CD4-positive, alpha-beta memory T cell (primary cell): ENCODE measurements around the gene TCTN1. TPM values are rescaled to one million over a fixed set of nuclear protein-coding genes. Genes with fewer than 3 reads are reported as not detected.
A peak's percentile ranks its signal among the peaks of the same experiment; 100 is the strongest.
"Not testable (repeated sequence)": the region's sequence is repeated elsewhere in the genome, so short reads cannot be mapped to it uniquely, and the experiment has no call there.

ENCODE experiments used
- CTCF ChIA-PET: fragments of 350-600 bp; sonication (Branson Sonifier 250); formaldehyde crosslinking; loops from one replicate; lab custom pipeline; 2021; ENCODE audit warnings: inconsistent platforms; ENCODE audit not compliant: partially characterized antibody; lab: Charles Lee
- POLR2A ChIA-PET: fragments of 350-600 bp; sonication (Branson Sonifier 250); formaldehyde crosslinking; loops from one replicate; lab custom pipeline; 2021; ENCODE audit not compliant: partially characterized antibody; lab: Charles Lee
- DNase-seq, 5 donors: peaks; one replicate each; pipeline versions ENCODE4 v3.0.0 to v3.0.0-alpha.2; 2020 to 2022; ENCODE audit warnings: mixed read lengths in 1 of 5
- H3K27ac ChIP-seq: one replicate; pipeline ENCODE4 v1.7.0; 2013; ENCODE audit warnings: low read depth, low read length
- H3K27me3 ChIP-seq: 2 replicates; pipeline ENCODE4 v1.7.0; 2013; ENCODE audit warnings: mild to moderate bottlenecking, low read length, moderate library complexity; ENCODE audit not compliant: insufficient read depth
- H3K36me3 ChIP-seq: 2 replicates; pipeline ENCODE4 v1.7.0; 2013; ENCODE audit warnings: mild to moderate bottlenecking, low read length, moderate library complexity; ENCODE audit not compliant: insufficient read depth
- H3K4me1 ChIP-seq: 2 replicates; pipeline ENCODE4 v1.7.0; 2013; ENCODE audit warnings: mild to moderate bottlenecking, low read length, moderate library complexity; ENCODE audit not compliant: insufficient read depth
- H3K4me3 ChIP-seq, 2 donors: one replicate each; pipeline ENCODE4 v1.7.0; 2013; ENCODE audit warnings: low read length in 2 of 2, mild to moderate bottlenecking in 1 of 2
- H3K9me3 ChIP-seq, 2 donors: one replicate each; pipeline ENCODE4 v1.7.0; 2013; ENCODE audit warnings: low read length in 2 of 2, control low read depth in 1 of 2; ENCODE audit not compliant: control insufficient read depth in 1 of 2
- H3K27ac Mint-ChIP-seq, 7 donors: one replicate each; pipeline ENCODE4 v1.8.0; 2020 to 2021; ENCODE audit warnings: mixed read lengths in 7 of 7, mild to moderate bottlenecking in 6 of 7, inconsistent platforms in 3 of 7, moderate library complexity in 3 of 7
- H3K27me3 Mint-ChIP-seq, 2 donors: one replicate each; pipeline ENCODE4 v1.8.0; 2020 to 2021; ENCODE audit warnings: mixed read lengths in 2 of 2
- H3K36me3 Mint-ChIP-seq, 2 donors: one replicate each; pipeline ENCODE4 v1.8.0; 2020 to 2021; ENCODE audit warnings: mixed read lengths in 2 of 2, inconsistent platforms in 1 of 2, mild to moderate bottlenecking in 1 of 2
- H3K4me1 Mint-ChIP-seq, 4 donors: one replicate each; pipeline ENCODE4 v1.8.0; 2020 to 2021; ENCODE audit warnings: mixed read lengths in 4 of 4, mild to moderate bottlenecking in 1 of 4
- H3K4me3 Mint-ChIP-seq, 8 donors: one replicate each; pipeline ENCODE4 v1.8.0; 2020 to 2021; ENCODE audit warnings: mixed read lengths in 8 of 8, mild to moderate bottlenecking in 7 of 8, moderate library complexity in 6 of 8, inconsistent platforms in 3 of 8
- H3K9me3 Mint-ChIP-seq, 8 donors: one replicate each; pipeline ENCODE4 v1.8.0; 2020 to 2021; ENCODE audit warnings: mixed read lengths in 8 of 8, mild to moderate bottlenecking in 5 of 8, inconsistent platforms in 3 of 8, moderate library complexity in 1 of 8
- intact Hi-C: fragments of 100-400 bp; cut with micrococcal nuclease; formaldehyde crosslinking; loops from one replicate; pipeline ENCODE4 v1.15.1; 2023
- polyA plus RNA-seq, 2 donors: library from polyadenylated mRNA; unstranded; fragments of 300-500 nt; fragmentation: Illumina TruSeq; gene quantifications; one replicate each; pipeline ENCODE4 v1.2.3, GENCODE V29; 2021
- total RNA-seq, 2 experiments: library from RNA; stranded (reverse); gene quantifications; one replicate each; pipeline ENCODE4 v1.2.3, GENCODE V29; 2021

TCTN1 gene
- total and polyA plus RNA-seq, 4 experiments from 2014 or later = 5.8 to 7.7 (median 6.0) TPM

GRCh38 chr12:110592919-110593318 lies 21.0 kb upstream of the TCTN1 start:
- H3K9me3 ChIP-seq, H3K4me3 ChIP-seq, DNase-seq, H3K36me3 ChIP-seq, H3K36me3 Mint-ChIP-seq, intact Hi-C loops, H3K27me3 ChIP-seq, H3K4me3 Mint-ChIP-seq, H3K27me3 Mint-ChIP-seq, H3K9me3 Mint-ChIP-seq, H3K27ac ChIP-seq: not testable (repeated sequence)
- POLR2A ChIA-PET = interaction anchor here (1.4 to 1.5 kb wide), 2 partner anchors 31 to 90 kb away, joined by 4 to 8 read pairs; partner anchors contain the start of genes RAD9B and VPS29
- peaks cover 20% of the 10 kb centered on the region for H3K4me1 ChIP-seq
- Mint-ChIP-seq H3K27ac (peak overlapping the region in 3 of 7 donors; percentile 14 to 46 (median 22)), H3K4me1 (peaks cover 13 to 25% (median 23%) of the 10 kb centered on the region in 4 donors)
- CTCF ChIA-PET = interaction anchor here (0.7 to 9.3 kb wide), 4 partner anchors 9 to 40 kb away, joined by 3 to 107 read pairs (median 24); no protein-coding TSS in a partner anchor

- intact Hi-C loops = no loop called here
- no peak overlapping the region for H3K4me3 Mint-ChIP-seq
- Histone ChIP-seq H3K9me3 (no peaks in the 10 kb centered on the region), H3K4me3 (no peak overlapping the region), H3K4me1 (no peaks in the 10 kb centered on the region), H3K36me3 (no peaks in the 10 kb centered on the region), H3K27me3 (no peaks in the 10 kb centered on the region), H3K27ac (no peak overlapping the region)
- H3K27me3 Mint-ChIP-seq = no peaks in the 10 kb centered on the region
- no peaks in the 10 kb centered on the region for H3K9me3 Mint-ChIP-seq
- ChIA-PET POLR2A (interaction anchor here (1.0 kb wide), 1 partner anchor 8 kb away, joined by 3 read pairs; no protein-coding TSS in a partner anchor), CTCF (interaction anchor here (0.7 to 8.6 kb wide), 7 partner anchors 10 to 147 kb away, joined by 4 to 282 read pairs (median 102); partner anchors contain the start of gene ARPC3)
- H3K36me3 Mint-ChIP-seq = no peaks in the 10 kb centered on the region
- no peak for DNase-seq
- peaks cover 4 to 11% (median 8%) of the 10 kb centered on the region in 4 donors for H3K4me1 Mint-ChIP-seq
- no peak overlapping the region for H3K27ac Mint-ChIP-seq
These were observed 16.0 kb upstream of the TCTN1 start for GRCh38 chr12:110597885-110598284.

- POLR2A ChIA-PET = interaction anchor here (0.6 to 4.3 kb wide), 3 partner anchors 11 to 46 kb away, joined by 3 to 34 read pairs (median 7); no protein-coding TSS in a partner anchor
- no peak overlapping the region for H3K27ac ChIP-seq
- H3K9me3 Mint-ChIP-seq = no peaks in the 10 kb centered on the region
These were observed 14.6 kb upstream of the TCTN1 start for GRCh38 chr12:110599334-110599733.

GRCh38 chr12:110600254-110600653 lies 13.7 kb upstream of the TCTN1 start:
- no peaks in the 10 kb centered on the region for H3K27me3 ChIP-seq
- H3K4me3 Mint-ChIP-seq = no peak overlapping the region
- no peak overlapping the region for H3K27ac ChIP-seq

More at GRCh38 chr12:110599334-110599733, 14.6 kb upstream of the TCTN1 start:
- no peaks in the 10 kb centered on the region for H3K9me3 ChIP-seq
- H3K27me3 ChIP-seq = no peaks in the 10 kb centered on the region
- no peak overlapping the region for H3K4me3 ChIP-seq
- Mint-ChIP-seq H3K4me1 (peaks cover 4 to 11% (median 8%) of the 10 kb centered on the region in 4 donors), H3K27ac (no peak overlapping the region), H3K4me3 (no peak overlapping the region), H3K36me3 (no peaks in the 10 kb centered on the region), H3K27me3 (no peaks in the 10 kb centered on the region)
- H3K36me3 ChIP-seq = no peaks in the 10 kb centered on the region
- intact Hi-C loops = no loop called here
- no peaks in the 10 kb centered on the region for H3K4me1 ChIP-seq
- DNase-seq = no peak
- CTCF ChIA-PET = interaction anchor here (0.9 to 8.6 kb wide), 19 partner anchors 11 to 498 kb away, joined by 3 to 282 read pairs (median 35); partner anchors contain the start of genes ARPC3, FAM216A, GPN3 and TCTN1

GRCh38 chr12:110602085-110602814 lies 11.7 kb upstream of the TCTN1 start:
- H3K4me1 ChIP-seq, H3K36me3 Mint-ChIP-seq, H3K9me3 Mint-ChIP-seq, H3K27me3 ChIP-seq, H3K4me3 ChIP-seq, H3K27ac ChIP-seq, H3K9me3 ChIP-seq, H3K36me3 ChIP-seq, H3K4me3 Mint-ChIP-seq, H3K27me3 Mint-ChIP-seq: not testable (repeated sequence)
- ChIA-PET POLR2A (interaction anchor here (0.9 to 4.3 kb wide), 11 partner anchors 10 to 153 kb away, joined by 3 to 38 read pairs (median 4); partner anchors contain the start of genes ARPC3, FAM216A, GPN3 and RAD9B), CTCF (interaction anchor here (0.6 to 8.6 kb wide), 49 partner anchors 11 to 504 kb away, joined by 3 to 282 read pairs (median 7); partner anchors contain the start of genes ARPC3, CCDC63, FAM216A and GPN3)
- Mint-ChIP-seq H3K27ac (peak overlapping the region in 3 of 7 donors; percentile 59 to 75 (median 66)), H3K4me1 (peaks cover 6 to 16% (median 8%) of the 10 kb centered on the region in 4 donors)
- intact Hi-C loops = loop anchor here (1.0 to 5.0 kb wide), 6 partner anchors 90 to 502 kb away; partner anchors contain the start of gene ARPC3
- DNase-seq = peak; percentile 58 to 63 (median 62)

More at GRCh38 chr12:110600254-110600653, 13.7 kb upstream of the TCTN1 start:
- intact Hi-C loops = loop anchor here (1.0 to 5.0 kb wide), 4 partner anchors 17 to 287 kb away; partner anchors contain the start of gene PPTC7
- H3K36me3 ChIP-seq = no peaks in the 10 kb centered on the region
- H3K9me3 Mint-ChIP-seq = no peaks in the 10 kb centered on the region
- no peak overlapping the region for H3K4me3 ChIP-seq
- H3K4me1 Mint-ChIP-seq = peaks cover 4 to 11% (median 8%) of the 10 kb centered on the region in 4 donors
- H3K36me3 Mint-ChIP-seq = no peaks in the 10 kb centered on the region
- no peaks in the 10 kb centered on the region for H3K27me3 Mint-ChIP-seq
- ChIA-PET POLR2A (interaction anchor here (0.6 to 4.3 kb wide), 11 partner anchors 12 to 151 kb away, joined by 3 to 38 read pairs (median 7); partner anchors contain the start of genes ARPC3, FAM216A and GPN3), CTCF (interaction anchor here (0.6 to 8.6 kb wide), 27 partner anchors 12 to 288 kb away, joined by 3 to 282 read pairs (median 16); partner anchors contain the start of genes ARPC3, FAM216A, GPN3 and RAD9B)
- H3K27ac Mint-ChIP-seq = peak overlapping the region in 3 of 7 donors; percentile 44 to 83 (median 55)
- H3K4me1 ChIP-seq = peaks cover 1% of the 10 kb centered on the region
- DNase-seq = peak in 4 of 5 donors; percentile 51 to 56 (median 54)
- H3K9me3 ChIP-seq = no peaks in the 10 kb centered on the region

- H3K27ac ChIP-seq = no peak overlapping the region
- Mint-ChIP-seq H3K27me3 (no peaks in the 10 kb centered on the region), H3K4me3 (peak overlapping the region; percentile 78 to 93 (median 88)), H3K27ac (peak overlapping the region in 6 of 7 donors; percentile 66 to 90 (median 74)), H3K36me3 (no peaks in the 10 kb centered on the region), H3K4me1 (peaks cover 2 to 9% (median 4%) of the 10 kb centered on the region in 4 donors), H3K9me3 (no peaks in the 10 kb centered on the region)
- H3K9me3 ChIP-seq = no peaks in the 10 kb centered on the region
- intact Hi-C loops = no loop called here
- H3K36me3 ChIP-seq = no peaks in the 10 kb centered on the region
- H3K4me1 ChIP-seq = peaks cover 6% of the 10 kb centered on the region
- ChIA-PET POLR2A (interaction anchor here (0.8 to 2.1 kb wide), 5 partner anchors 7 to 156 kb away, joined by 3 to 11 read pairs (median 3); partner anchors contain the start of genes ARPC3, FAM216A and GPN3), CTCF (interaction anchor here (0.7 to 8.6 kb wide), 9 partner anchors 7 to 253 kb away, joined by 3 to 282 read pairs (median 5); partner anchors contain the start of genes ARPC3, FAM216A, GPN3 and TCTN1)
- no peaks in the 10 kb centered on the region for H3K27me3 ChIP-seq
- H3K4me3 ChIP-seq = peak overlapping the region in 1 of 2 donors; percentile 65
- no peak for DNase-seq
These were observed 7.7 kb upstream of the TCTN1 start for GRCh38 chr12:110606253-110606611.
